Measurements from ENCODE around the gene FNDC11.

The FNDC11 gene

GRCh38 chr20:63520504-63520933 is 33.4 kb upstream of the FNDC11 start, which contains the start of gene PPDPF:
Gene PPDPF (plus strand): TSS chr20:63520765. CDS start chr20:63521309, 544 bp downstream.
- no peak for TF ChIP-seq ZNF274 (IDR thresholded peaks at IDR 0.05; ENCODE audit: low read depth, low read length)
- no peak for TF ChIP-seq SUZ12 (IDR thresholded peaks at IDR 0.05; ENCODE audit: extremely low read depth, insufficient read depth, insufficient read length)
- TF ChIP-seq YY1 (IDR thresholded peaks at IDR 0.05; ENCODE audit: insufficient read depth, insufficient read length), result no peak
- Histone ChIP-seq H3K9me3 (ENCODE audit: insufficient read depth, low read length) (peaks cover 18% of the 10 kb centered on the region; the same call in 1 of the 2 replicates), H3K9ac (ENCODE audit: insufficient read length, low read depth) (peak within 1 kb of the TSS; percentile 100), H3K4me3 (ENCODE audit: insufficient read length, low read depth) (peak within 1 kb of the TSS; percentile 98), H3K27me3 (ENCODE audit: insufficient read depth, insufficient read length) (peaks cover 3% of the 10 kb centered on the region), H3K36me3 (ENCODE audit: insufficient read depth, insufficient read length, low read length) (peaks cover 35% of the 10 kb centered on the region), H3K4me1 (ENCODE audit: insufficient read depth, insufficient read length) (peaks cover 29% of the 10 kb centered on the region)
- DNase-seq (ENCODE audit: low read depth, low spot score), result peak; percentile 72

DNA sequence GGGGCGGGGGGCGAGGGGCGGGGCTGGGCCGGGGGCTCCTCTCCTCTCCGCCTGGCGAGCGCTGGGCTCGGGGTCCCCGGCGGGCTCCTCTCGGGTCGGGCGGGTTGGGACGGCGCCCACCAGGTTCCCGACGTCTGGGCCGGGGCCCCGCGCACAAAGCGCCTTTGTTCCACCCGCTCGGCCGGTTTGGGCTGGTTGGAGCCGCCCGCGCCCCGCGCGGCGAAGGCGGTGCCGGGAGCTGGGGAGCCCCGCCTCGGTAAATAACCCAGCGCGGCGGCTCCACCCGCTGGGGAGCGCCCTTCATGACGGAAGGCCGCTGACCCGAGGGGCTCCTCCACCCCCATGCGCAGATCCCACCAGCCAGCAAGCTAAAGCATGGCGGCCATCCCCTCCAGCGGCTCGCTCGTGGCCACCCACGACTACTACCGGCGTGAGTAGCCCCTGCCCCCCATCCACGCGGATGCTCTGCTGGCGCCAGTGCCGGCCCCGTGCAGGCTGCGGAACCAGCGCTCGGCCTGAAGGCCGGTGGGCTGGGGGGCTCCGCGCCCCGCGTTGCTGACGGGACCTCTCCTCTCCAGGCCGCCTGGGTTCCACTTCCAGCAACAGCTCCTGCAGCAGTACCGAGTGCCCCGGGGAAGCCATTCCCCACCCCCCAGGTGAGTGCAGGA is 32.9 kb upstream of the FNDC11 start:
- Histone ChIP-seq H3K4me1 (ENCODE audit: insufficient read depth, insufficient read length) (peaks cover 29% of the 10 kb centered on the region), H3K27me3 (ENCODE audit: insufficient read depth, insufficient read length) (peaks cover 3% of the 10 kb centered on the region)

DNA sequence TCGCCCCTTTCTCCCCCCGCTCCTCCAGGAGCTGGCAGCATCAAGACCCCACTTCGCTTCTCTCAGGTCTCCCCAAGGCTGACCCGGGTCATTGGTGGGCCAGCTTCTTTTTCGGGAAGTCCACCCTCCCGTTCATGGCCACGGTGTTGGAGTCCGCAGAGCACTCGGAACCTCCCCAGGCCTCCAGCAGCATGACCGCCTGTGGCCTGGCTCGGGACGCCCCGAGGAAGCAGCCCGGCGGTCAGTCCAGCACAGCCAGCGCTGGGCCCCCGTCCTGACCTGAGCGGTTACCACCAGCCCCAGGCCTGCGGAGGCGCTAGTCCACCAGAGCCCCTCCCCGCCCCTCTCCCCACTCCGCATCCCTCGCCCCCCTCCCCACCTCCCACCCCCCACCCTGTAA is 32.4 kb upstream of the FNDC11 start:
- peaks cover 3% of the 10 kb centered on the region for H3K27me3 ChIP-seq (ENCODE audit: insufficient read depth, insufficient read length)
- peak overlapping the region; percentile 98 for H3K4me3 ChIP-seq (ENCODE audit: insufficient read length, low read depth)
- H3K9me3 ChIP-seq (ENCODE audit: insufficient read depth, low read length), result peaks cover 18% of the 10 kb centered on the region; the same call in 1 of the 2 replicates
- TF ChIP-seq SUZ12 (IDR thresholded peaks at IDR 0.05; ENCODE audit: extremely low read depth, insufficient read depth, insufficient read length) (no peak), YY1 (IDR thresholded peaks at IDR 0.05; ENCODE audit: insufficient read depth, insufficient read length) (no peak), ZNF274 (IDR thresholded peaks at IDR 0.05; ENCODE audit: low read depth, low read length) (no peak)
- no peak for DNase-seq (ENCODE audit: low read depth, low spot score)
- peaks cover 35% of the 10 kb centered on the region for H3K36me3 ChIP-seq (ENCODE audit: insufficient read depth, insufficient read length, low read length)
- H3K4me1 ChIP-seq (ENCODE audit: insufficient read depth, insufficient read length), result peaks cover 29% of the 10 kb centered on the region
- H3K9ac ChIP-seq (ENCODE audit: insufficient read length, low read depth), result peak overlapping the region; percentile 100

More for the DNA sequence above, 32.9 kb upstream of the FNDC11 start:
- peaks cover 35% of the 10 kb centered on the region for H3K36me3 ChIP-seq (ENCODE audit: insufficient read depth, insufficient read length, low read length)
- peaks cover 18% of the 10 kb centered on the region; the same call in 1 of the 2 replicates for H3K9me3 ChIP-seq (ENCODE audit: insufficient read depth, low read length)
- no peak for TF ChIP-seq ZNF274 (IDR thresholded peaks at IDR 0.05; ENCODE audit: low read depth, low read length)
- TF ChIP-seq YY1 (IDR thresholded peaks at IDR 0.05; ENCODE audit: insufficient read depth, insufficient read length), result no peak
- TF ChIP-seq SUZ12 (IDR thresholded peaks at IDR 0.05; ENCODE audit: extremely low read depth, insufficient read depth, insufficient read length), result no peak
- peak overlapping the region; percentile 100 for H3K9ac ChIP-seq (ENCODE audit: insufficient read length, low read depth)
- H3K4me3 ChIP-seq (ENCODE audit: insufficient read length, low read depth), result peak overlapping the region; percentile 98
- no peak for DNase-seq (ENCODE audit: low read depth, low spot score)

GRCh38 chr20:63522091-63522868 is 31.7 kb upstream of the FNDC11 start:
- TF ChIP-seq SUZ12 (IDR thresholded peaks at IDR 0.05; ENCODE audit: extremely low read depth, insufficient read depth, insufficient read length) (no peak), YY1 (IDR thresholded peaks at IDR 0.05; ENCODE audit: insufficient read depth, insufficient read length) (no peak), ZNF274 (IDR thresholded peaks at IDR 0.05; ENCODE audit: low read depth, low read length) (no peak)
- Histone ChIP-seq H3K9me3 (ENCODE audit: insufficient read depth, low read length) (peaks cover 18% of the 10 kb centered on the region; the same call in 1 of the 2 replicates), H3K9ac (ENCODE audit: insufficient read length, low read depth) (peak overlapping the region; percentile 65), H3K27me3 (ENCODE audit: insufficient read depth, insufficient read length) (peaks cover 3% of the 10 kb centered on the region), H3K36me3 (ENCODE audit: insufficient read depth, insufficient read length, low read length) (peaks cover 34% of the 10 kb centered on the region), H3K4me1 (ENCODE audit: insufficient read depth, insufficient read length) (peaks cover 29% of the 10 kb centered on the region), H3K4me3 (ENCODE audit: insufficient read length, low read depth) (peak overlapping the region; percentile 19)
- DNase-seq (ENCODE audit: low read depth, low spot score), result no peak

DNA sequence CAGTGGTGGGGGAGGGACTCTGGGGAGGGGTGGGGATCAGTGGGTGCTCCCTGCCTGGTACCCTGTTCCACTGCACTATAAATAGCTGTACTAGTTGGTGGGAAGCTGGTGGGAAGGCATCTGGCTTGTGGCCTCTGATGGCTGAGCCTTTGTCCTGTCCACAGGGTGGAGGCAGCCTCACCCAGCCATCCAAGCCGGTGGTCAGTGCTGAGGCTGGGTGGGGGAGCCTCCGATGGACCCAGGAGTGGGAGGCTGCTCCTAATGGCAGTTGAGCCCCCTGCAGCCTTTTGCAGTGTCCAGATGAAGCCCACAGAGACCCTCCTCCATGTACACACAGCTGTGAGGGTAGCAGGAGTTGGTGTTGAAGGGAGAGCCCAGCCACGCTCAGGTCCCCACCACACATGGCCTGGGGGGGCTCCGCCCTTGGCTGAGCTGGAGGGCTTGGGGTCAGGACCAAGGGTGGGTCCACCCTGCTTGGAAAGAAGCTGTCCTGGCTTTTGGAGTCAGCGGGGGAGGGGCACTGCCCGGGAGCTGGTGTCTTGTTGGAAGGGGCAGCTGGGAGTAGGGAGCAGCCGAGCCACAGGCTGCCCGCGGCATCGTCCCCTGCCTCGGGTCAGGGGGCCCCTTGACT is 30.9 kb upstream of the FNDC11 start:
- Histone ChIP-seq H3K27me3 (ENCODE audit: insufficient read depth, insufficient read length) (peaks cover 3% of the 10 kb centered on the region), H3K4me3 (ENCODE audit: insufficient read length, low read depth) (no peak overlapping the region), H3K36me3 (ENCODE audit: insufficient read depth, insufficient read length, low read length) (peaks cover 29% of the 10 kb centered on the region), H3K4me1 (ENCODE audit: insufficient read depth, insufficient read length) (peaks cover 28% of the 10 kb centered on the region), H3K9ac (ENCODE audit: insufficient read length, low read depth) (peak overlapping the region; percentile 13), H3K9me3 (ENCODE audit: insufficient read depth, low read length) (peaks cover 18% of the 10 kb centered on the region; the same call in 1 of the 2 replicates)
- no peak for DNase-seq (ENCODE audit: low read depth, low spot score)
- TF ChIP-seq SUZ12 (IDR thresholded peaks at IDR 0.05; ENCODE audit: extremely low read depth, insufficient read depth, insufficient read length), result no peak
- no peak for TF ChIP-seq ZNF274 (IDR thresholded peaks at IDR 0.05; ENCODE audit: low read depth, low read length)
- no peak for TF ChIP-seq YY1 (IDR thresholded peaks at IDR 0.05; ENCODE audit: insufficient read depth, insufficient read length)

DNA sequence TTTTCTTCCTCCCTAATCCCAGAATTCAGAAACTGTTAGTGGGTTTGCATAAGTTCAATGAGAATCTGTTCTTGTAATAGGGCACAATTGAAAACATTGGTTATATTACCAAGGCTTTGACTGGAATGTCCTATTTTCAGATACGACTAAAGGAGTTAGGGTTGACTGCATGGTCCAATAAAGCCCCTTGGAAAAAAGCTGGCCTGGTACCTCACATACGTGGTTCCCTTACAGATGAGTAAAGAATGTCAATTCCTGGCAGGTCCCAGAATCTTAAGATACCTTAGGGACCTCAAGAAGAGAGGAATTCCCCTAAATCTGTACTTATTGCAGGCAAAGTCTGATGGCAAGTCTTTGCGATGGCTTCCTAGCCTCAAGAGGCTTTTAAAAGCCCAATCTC is 28.8 kb upstream of the FNDC11 start:
- H3K4me1 ChIP-seq (ENCODE audit: insufficient read depth, insufficient read length), result peaks cover 20% of the 10 kb centered on the region
- no peak overlapping the region for H3K4me3 ChIP-seq (ENCODE audit: insufficient read length, low read depth)
- DNase-seq (ENCODE audit: low read depth, low spot score), result no peak
- no peaks in the 10 kb centered on the region for H3K27me3 ChIP-seq (ENCODE audit: insufficient read depth, insufficient read length)
- peaks cover 18% of the 10 kb centered on the region; the same call in 1 of the 2 replicates for H3K9me3 ChIP-seq (ENCODE audit: insufficient read depth, low read length)
- H3K9ac ChIP-seq (ENCODE audit: insufficient read length, low read depth), result no peak overlapping the region
- H3K36me3 ChIP-seq (ENCODE audit: insufficient read depth, insufficient read length, low read length), result peaks cover 29% of the 10 kb centered on the region
- TF ChIP-seq ZNF274 (IDR thresholded peaks at IDR 0.05; ENCODE audit: low read depth, low read length), result no peak
- no peak for TF ChIP-seq YY1 (IDR thresholded peaks at IDR 0.05; ENCODE audit: insufficient read depth, insufficient read length)
- TF ChIP-seq SUZ12 (IDR thresholded peaks at IDR 0.05; ENCODE audit: extremely low read depth, insufficient read depth, insufficient read length), result no peak

Measured in NT2/D1 (cell line).